Adipocyte (in vitro differentiated cells): ENCODE measurements around the gene LANCL2.

Source experiments
- DNase-seq: peaks from one replicate; pipeline ENCODE4 v3.0.0-alpha.2; 2015; ENCODE audit warnings: low read depth
- H3K27me3 ChIP-seq: replicated peaks from 2 replicates; pipeline ENCODE4 v1.7.0; 2013; ENCODE audit warnings: mild to moderate bottlenecking, low read length, moderate library complexity; ENCODE audit not compliant: control insufficient read depth, insufficient read depth
- H3K36me3 ChIP-seq: 2 replicates; pipeline ENCODE4 v1.7.0; 2013; ENCODE audit warnings: low read length, mild to moderate bottlenecking, moderate library complexity; ENCODE audit not compliant: control insufficient read depth, insufficient read depth, severe bottlenecking
- H3K4me1 ChIP-seq: 2 replicates; pipeline ENCODE4 v1.7.0; 2013; ENCODE audit warnings: mild to moderate bottlenecking, low read length, moderate library complexity; ENCODE audit not compliant: control insufficient read depth, insufficient read depth
- H3K4me3 ChIP-seq: 2 replicates; pipeline ENCODE4 v1.7.0; 2013; ENCODE audit warnings: mild to moderate bottlenecking, low read length, moderate library complexity
- H3K9ac ChIP-seq: 2 replicates; pipeline ENCODE4 v1.7.0; 2013; ENCODE audit warnings: mild to moderate bottlenecking, low read length, moderate library complexity
- H3K9me3 ChIP-seq: 2 replicates; pipeline ENCODE4 v1.7.0; 2013; ENCODE audit warnings: mild to moderate bottlenecking, low read length, moderate library complexity; ENCODE audit not compliant: control insufficient read depth

LANCL2 gene

DNA sequence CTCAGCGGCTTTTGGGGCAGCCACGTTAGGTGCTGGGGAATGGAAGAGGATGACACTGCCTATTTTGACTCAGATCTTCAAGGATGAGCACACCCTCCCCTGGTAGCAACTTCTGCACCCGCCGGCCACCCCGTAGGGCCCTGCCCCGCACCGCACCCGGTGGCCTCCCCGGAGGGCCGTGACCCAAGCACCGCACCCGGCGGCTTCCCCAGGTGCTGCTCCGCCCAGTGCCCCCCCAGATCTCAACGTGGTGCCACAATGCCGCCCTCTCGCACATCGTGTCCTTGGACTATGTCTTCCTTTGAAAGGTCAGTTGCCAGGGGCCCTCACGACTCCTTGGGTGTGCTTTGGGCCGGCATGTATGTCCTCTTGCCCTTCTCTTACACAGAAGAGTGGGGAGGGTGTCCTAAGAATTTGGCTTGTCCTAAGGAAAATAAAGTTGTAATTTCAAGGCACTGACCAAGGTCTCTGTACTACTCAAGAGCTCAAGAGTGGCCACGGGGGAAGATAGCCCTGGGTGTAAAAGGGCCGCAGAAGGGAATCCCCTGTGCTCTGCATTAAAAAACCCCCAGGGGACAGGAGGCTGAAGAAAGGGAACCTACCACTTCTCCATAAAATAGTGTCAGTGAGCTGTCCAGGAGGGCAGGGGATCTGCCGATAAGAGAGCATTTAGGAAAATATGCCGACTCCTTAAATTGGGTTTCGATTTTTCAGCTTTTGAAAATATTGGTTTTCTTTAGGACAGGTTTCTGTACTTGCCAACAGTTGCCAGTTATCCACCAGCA, 1.6 kb upstream of the LANCL2 start:
- Histone ChIP-seq H3K36me3 (no peaks in the 10 kb centered on the region), H3K9ac (no peak overlapping the region), H3K27me3 (no peaks in the 10 kb centered on the region), H3K4me3 (no peak overlapping the region), H3K4me1 (peaks cover 16% of the 10 kb centered on the region), H3K9me3 (peaks cover 2% of the 10 kb centered on the region)
- DNase-seq = no peak

DNA sequence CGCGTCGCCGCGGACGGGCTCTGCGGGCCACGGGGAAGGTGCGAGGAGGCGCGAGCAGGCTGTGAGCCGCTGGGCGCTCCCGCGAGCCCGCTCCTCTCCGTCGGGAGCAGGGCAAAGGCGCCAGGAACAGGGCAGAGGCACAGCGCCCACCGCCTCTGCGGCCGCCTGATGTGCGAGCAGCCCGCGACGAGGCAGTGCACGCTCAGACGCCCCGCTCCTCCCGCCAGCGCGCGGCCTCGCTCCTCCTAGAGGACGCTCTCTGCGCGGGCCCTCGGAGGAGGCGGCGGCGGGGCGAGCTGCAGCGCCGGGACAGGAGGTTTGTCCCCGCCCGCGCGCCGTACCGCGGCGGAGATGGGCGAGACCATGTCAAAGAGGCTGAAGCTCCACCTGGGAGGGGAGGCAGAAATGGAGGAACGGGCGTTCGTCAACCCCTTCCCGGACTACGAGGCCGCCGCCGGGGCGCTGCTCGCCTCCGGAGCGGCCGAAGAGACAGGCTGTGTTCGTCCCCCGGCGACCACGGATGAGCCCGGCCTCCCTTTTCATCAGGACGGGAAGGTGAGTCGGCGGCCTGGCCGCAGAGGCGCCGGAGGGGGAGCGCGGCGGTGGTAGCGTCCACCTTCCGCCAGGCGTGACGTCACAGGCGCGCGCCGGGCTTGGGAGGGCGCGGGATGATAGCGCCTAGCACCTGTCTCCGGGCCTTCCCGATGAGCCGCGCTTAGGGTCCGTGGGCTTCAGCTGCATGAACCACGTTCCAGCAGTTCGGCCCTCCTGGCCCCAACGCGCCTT, 731 bp downstream of the LANCL2 start:
- DNase-seq = peak; percentile 98
- H3K9me3 ChIP-seq = no peaks in the 10 kb centered on the region
- H3K36me3 ChIP-seq = no peaks in the 10 kb centered on the region
- H3K27me3 ChIP-seq = no peaks in the 10 kb centered on the region
- peak overlapping the region; percentile 99 for H3K4me3 ChIP-seq
- peaks cover 16% of the 10 kb centered on the region for H3K4me1 ChIP-seq
- peak overlapping the region; percentile 97 for H3K9ac ChIP-seq

DNA sequence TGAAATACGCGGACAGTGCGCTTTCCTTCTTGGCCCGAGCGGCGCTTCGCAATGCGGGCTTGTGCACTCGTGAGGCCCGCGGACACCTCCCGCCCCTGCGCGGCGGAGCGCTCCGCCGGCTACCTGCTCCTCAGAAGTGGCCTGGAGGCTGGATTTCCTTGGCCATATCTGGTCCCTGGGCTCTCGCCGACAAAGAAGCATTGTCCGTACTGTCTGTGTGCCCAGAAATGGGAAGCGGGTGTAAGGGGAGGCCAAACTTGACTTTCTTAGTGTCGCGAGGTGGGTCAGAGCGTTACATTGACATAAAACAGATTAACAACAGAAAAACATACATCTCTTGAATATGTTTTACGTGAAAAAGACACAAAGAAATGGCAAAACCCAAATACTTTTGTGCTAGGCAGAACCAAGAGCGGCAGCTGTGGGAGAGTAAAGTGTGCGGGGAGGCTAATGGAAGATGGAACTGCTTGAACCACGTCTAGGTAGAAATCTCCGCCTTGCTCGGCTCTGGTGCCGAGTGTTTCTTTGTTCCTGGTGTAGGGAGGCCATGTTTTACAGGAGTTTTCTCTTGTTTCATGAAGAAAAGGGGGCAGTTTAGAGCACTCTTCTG, 1.4 kb downstream of the LANCL2 start:
- peak overlapping the region; percentile 97 for H3K9ac ChIP-seq
- peaks cover 16% of the 10 kb centered on the region for H3K4me1 ChIP-seq
- H3K27me3 ChIP-seq = no peaks in the 10 kb centered on the region
- peak; percentile 29 for DNase-seq
- no peaks in the 10 kb centered on the region for H3K36me3 ChIP-seq
- peak overlapping the region; percentile 99 for H3K4me3 ChIP-seq
- no peaks in the 10 kb centered on the region for H3K9me3 ChIP-seq

DNA sequence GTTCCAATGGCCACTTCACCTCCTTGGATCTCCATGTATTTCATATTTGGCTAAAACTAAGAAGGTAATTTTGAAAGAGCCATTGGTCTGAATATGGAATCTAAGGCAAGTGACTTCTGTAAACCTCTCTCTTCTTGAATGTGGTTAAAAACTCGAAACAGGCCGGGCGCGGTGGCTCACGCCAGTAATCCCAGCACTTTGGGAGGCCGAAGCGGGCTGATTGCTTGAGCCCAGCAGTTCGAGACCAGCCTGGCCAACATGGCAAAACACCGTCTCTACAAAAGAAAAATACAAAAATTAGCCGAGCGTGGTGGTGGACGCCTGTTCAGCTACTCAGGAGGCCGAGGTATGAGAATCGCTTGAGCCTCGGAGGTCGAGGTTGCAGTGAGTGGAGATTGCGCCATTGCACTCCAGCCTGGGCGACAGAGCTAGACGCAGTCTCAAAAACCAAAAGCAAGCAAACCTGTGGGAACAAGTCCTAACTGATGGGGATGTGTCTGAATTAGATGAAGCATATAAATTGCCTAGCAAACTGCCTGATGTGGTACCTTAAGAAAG, 2.2 kb downstream of the LANCL2 start:
- Histone ChIP-seq H3K4me1 (peaks cover 16% of the 10 kb centered on the region), H3K27me3 (no peaks in the 10 kb centered on the region), H3K4me3 (peak overlapping the region; percentile 99), H3K9me3 (no peaks in the 10 kb centered on the region), H3K36me3 (no peaks in the 10 kb centered on the region), H3K9ac (no peak overlapping the region)
- DNase-seq = no peak

DNA sequence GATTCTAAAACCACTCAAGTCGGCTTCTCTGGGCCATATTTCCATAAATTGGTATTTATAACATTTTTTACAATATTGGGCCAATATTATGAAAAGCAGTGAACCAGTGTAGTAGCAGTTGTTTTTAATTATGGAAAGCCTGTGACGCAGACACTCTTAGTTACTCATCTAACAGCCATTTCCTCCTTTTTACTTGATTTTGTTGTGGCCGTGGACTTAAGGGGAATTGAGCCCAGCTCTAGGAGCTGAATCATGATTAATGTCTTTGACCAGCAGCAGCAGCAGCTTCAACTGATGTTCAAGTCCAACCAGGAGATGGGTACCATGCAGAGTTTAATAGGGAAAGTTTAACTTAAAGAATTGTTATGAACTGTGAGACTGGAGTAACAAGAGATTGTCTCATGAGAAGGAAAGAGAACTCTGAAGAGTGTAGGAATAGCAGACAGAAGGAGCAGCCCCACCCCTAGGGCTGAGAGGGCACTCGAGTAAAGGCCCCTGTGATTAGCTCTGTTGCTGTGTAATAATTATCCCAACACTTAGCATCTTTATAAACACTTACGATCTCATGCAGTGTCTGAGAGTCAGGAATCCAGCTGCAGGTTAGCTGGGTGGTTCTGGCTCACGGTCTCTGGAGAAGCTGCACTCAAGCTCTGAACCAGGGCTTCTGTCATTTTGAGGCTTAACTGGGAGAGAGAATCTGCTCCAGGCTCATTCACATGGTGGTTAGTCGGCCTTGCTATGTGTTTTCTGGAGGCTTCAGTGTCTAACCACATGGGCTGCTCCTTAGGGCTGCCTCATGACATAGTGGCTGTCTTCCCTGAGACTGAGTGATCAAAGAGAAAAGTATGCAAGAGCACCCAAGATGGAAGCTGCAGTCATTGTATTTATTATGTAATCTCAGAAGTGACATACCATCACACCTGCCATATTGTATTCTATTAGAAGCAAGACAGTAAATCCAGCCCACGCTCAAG, 4.6 kb downstream of the LANCL2 start:
- no peaks in the 10 kb centered on the region for H3K36me3 ChIP-seq

DNA sequence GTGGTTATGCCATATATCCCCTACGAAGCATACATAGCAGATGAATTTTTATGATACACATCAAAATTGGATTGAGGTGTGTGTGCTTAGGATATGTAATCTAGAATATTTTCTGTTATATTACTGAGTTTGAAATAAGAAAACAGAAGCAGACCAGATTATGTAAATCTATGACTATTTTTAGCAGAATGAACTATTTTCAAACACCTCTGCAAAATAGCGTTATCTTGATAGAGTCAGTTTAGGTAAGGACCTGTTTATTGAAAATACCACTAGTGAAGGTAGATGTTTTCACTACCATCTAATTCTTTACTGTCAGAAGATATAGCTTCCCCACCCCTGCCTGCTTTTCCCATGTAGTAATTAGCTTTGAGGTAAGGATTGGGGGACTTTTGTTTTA, 9.1 kb downstream of the LANCL2 start:
- Histone ChIP-seq H3K4me1 (no peaks in the 10 kb centered on the region), H3K9me3 (no peaks in the 10 kb centered on the region), H3K4me3 (no peak overlapping the region), H3K9ac (no peak overlapping the region), H3K27me3 (no peaks in the 10 kb centered on the region), H3K36me3 (no peaks in the 10 kb centered on the region)
- DNase-seq = no peak

More for the DNA sequence above, 4.6 kb downstream of the LANCL2 start:
- Histone ChIP-seq H3K4me3 (no peak overlapping the region), H3K4me1 (peaks cover 13% of the 10 kb centered on the region), H3K27me3 (no peaks in the 10 kb centered on the region), H3K9me3 (no peaks in the 10 kb centered on the region), H3K9ac (no peak overlapping the region)
- peak; percentile 89 for DNase-seq

DNA sequence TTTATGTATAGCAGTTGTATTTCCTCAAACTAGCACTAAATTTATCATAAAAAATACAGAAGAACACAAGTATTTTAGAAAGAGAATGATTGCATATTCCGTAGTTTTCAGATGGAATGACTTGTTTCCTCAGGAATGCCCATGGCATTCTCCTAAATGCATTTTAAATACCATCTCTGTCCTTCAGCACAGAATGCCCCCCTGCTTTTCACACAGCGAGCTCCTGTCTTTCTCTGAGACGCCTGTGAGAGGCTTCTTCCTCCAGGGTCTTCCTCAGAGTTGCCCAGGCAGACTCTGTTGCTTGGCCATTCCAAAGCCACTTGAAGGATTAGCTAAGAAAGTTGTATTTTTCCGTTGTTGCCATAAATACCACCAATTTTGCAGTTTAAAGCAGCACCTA, 10.1 kb downstream of the LANCL2 start:
- H3K27me3 ChIP-seq = no peaks in the 10 kb centered on the region
- no peaks in the 10 kb centered on the region for H3K9me3 ChIP-seq
- H3K4me3 ChIP-seq = no peak overlapping the region
- DNase-seq = no peak
- no peaks in the 10 kb centered on the region for H3K36me3 ChIP-seq
- H3K4me1 ChIP-seq = no peaks in the 10 kb centered on the region
- H3K9ac ChIP-seq = no peak overlapping the region

DNA sequence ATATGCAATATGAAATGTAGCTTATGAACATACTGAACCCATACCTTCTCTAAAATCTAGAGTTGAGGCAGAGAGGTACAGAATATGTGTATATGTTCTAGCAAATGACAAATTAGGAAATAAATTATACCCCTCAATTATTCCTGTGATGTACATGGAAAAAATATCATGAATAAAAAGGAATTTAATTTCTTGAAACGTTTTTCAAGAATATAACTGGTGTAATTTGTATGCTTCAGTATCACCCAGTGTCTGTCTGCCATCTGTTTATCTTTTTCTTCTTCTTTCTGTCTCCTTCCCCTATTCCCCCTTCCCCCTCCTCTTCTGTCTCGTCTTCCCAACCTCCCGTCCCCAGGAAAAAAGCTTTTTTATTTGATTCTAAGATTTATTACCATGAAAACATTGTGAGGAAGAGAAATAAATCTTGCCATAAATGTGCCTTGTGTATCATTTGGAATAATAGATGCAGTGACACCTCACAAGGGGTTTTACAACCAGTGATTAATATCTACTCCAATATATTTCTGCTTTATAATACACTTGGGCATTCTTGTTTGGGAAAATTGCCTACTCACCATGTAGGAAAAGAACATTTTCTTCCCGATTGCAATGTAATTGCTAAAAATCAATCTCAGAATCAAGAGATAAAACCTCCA, 12.2 kb downstream of the LANCL2 start:
- H3K36me3 ChIP-seq = no peaks in the 10 kb centered on the region
- H3K4me3 ChIP-seq = no peak overlapping the region
- H3K9ac ChIP-seq = no peak overlapping the region
- no peaks in the 10 kb centered on the region for H3K27me3 ChIP-seq
- DNase-seq = no peak
- H3K4me1 ChIP-seq = no peaks in the 10 kb centered on the region
- no peaks in the 10 kb centered on the region for H3K9me3 ChIP-seq

DNA sequence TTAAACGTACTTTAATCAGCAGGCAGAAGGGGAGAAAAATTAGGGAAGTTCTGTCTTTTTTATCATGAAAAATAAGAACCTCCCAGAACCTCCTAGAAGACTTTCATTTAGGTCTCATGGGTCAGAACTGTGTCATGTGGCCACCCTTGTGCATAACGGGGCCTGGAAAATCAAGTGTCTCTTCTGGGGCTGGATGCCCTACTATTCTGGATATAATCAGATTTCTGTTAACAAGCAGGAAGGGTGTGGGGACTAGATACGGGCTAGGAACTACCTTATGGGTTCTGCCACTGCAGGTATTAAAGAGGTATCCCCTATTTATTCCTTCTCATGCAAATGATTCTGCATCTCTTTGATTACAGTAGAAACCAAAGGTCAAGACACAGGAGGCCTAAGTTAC, 14.1 kb downstream of the LANCL2 start:
- Histone ChIP-seq H3K4me3 (no peak overlapping the region), H3K4me1 (no peaks in the 10 kb centered on the region), H3K9ac (no peak overlapping the region), H3K36me3 (no peaks in the 10 kb centered on the region), H3K9me3 (no peaks in the 10 kb centered on the region), H3K27me3 (no peaks in the 10 kb centered on the region)
- no peak for DNase-seq

DNA sequence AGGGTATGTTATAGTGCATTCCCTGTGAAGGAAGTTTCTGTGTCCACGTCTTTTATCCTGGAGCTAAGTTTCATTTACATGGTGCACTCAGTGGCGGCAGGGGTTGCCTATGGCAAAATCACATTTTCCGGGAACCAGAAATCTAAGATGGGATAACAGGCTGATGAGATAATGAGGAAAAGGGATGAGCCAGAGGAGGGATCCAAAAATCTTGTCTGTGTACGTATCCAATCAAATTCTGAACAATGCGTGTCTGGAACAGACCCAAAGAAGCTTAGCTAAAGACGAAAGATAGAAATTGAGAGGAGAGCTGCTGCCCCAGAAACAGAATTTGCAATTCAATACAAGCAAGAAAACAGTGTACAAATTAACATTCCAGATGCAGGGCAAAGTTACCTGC, 16.1 kb downstream of the LANCL2 start:
- Histone ChIP-seq H3K9ac (no peak overlapping the region), H3K27me3 (no peaks in the 10 kb centered on the region), H3K4me3 (peak overlapping the region; percentile 4), H3K9me3 (no peaks in the 10 kb centered on the region), H3K36me3 (no peaks in the 10 kb centered on the region), H3K4me1 (no peaks in the 10 kb centered on the region)
- DNase-seq = no peak
